Measurements from ENCODE around the gene ZBTB7C. TPM values are rescaled to one million over a fixed set of nuclear protein-coding genes. Genes with fewer than 3 reads are reported as not detected.

The ZBTB7C gene
- polyA plus RNA-seq, 1 of the 3 experiments (the other 2 are of a cell fraction) = 0.05 TPM

DNA sequence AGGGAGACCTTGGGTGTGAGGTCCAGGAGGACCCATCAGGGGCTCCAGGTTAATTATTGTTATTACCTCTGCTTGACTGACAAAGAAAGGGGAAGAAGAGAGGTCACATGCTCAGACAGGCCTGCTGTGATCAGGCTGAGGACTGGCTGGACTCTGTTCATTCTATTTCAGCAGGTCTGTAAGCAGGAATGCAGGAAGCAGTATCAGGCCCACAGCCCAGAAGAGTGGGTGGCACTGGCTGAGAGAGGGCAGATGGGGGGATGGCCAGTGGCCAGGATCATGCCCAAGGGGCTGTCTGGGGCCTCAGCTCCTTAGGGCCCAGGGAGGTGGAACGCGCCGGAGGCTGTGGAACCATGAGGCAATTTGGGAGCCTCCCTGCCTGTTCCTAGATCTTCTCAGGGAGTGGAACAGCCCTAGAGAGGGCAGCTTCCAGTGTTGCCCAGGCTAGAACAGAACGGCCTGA, 43.7 kb upstream of the ZBTB7C start:
- Histone ChIP-seq H3K27ac (ENCODE audit: low read depth in 2 of 2, low read length in 1 of 2) (peak overlapping the region in 1 of 2 experiments; percentile 58; a peak in 1 of 4 replicates), H3K79me2 (ENCODE audit: insufficient read depth) (no peaks in the 10 kb centered on the region), H3K9me3 (no peaks in the 10 kb centered on the region), H3K4me2 (no peak overlapping the region), H3K4me3 (ENCODE audit: low read depth in 2 of 2, low read length in 1 of 2) (no peak overlapping the region), H4K20me1 (ENCODE audit: insufficient read depth) (no peaks in the 10 kb centered on the region), H3K27me3 (ENCODE audit: insufficient read depth) (peaks cover 25% of the 10 kb centered on the region; the same call in 1 of the 2 replicates), H3K9me2 (no peaks in the 10 kb centered on the region), H2AFZ (ENCODE audit: low read depth) (no peak overlapping the region), H3K9ac (no peak overlapping the region), H3K36me3 (replicated peaks in 1 of 2; ENCODE audit: control insufficient read depth in 1 of 2, insufficient read depth in 2 of 2, low read length in 1 of 2) (no peaks in the 10 kb centered on the region), H3K4me1 (ENCODE audit: control insufficient read depth in 1 of 2, insufficient read depth in 2 of 2, low read depth in 1 of 2, low read length in 1 of 2) (peaks cover 0 to 24% of the 10 kb centered on the region in 2 experiments; a peak in 1 of 4 replicates), H3F3A (replicated peaks; ENCODE audit: insufficient read depth) (no peaks in the 10 kb centered on the region)
- TF ChIP-seq EZH2phosphoT487 (IDR thresholded peaks at IDR 0.05; ENCODE audit: borderline replicate concordance, low read depth) = no peak
- no peak for TF ChIP-seq NFIC (IDR thresholded peaks at IDR 0.05; ENCODE audit: borderline replicate concordance)
- no peak for TF ChIP-seq PBX3 (IDR thresholded peaks at IDR 0.05)
- TF ChIP-seq TCF12 (IDR thresholded peaks at IDR 0.05) = no peak
- TF ChIP-seq, protein P1, sequence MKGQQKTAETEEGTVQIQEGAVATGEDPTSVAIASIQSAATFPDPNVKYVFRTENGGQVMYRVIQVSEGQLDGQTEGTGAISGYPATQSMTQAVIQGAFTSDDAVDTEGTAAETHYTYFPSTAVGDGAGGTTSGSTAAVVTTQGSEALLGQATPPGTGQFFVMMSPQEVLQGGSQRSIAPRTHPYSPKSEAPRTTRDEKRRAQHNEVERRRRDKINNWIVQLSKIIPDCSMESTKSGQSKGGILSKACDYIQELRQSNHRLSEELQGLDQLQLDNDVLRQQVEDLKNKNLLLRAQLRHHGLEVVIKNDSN (IDR thresholded peaks at IDR 0.05; ENCODE audit: borderline replicate concordance, low read depth) = no peak
- no peak for TF ChIP-seq YY1 (IDR thresholded peaks at IDR 0.05; ENCODE audit: low read depth)
- no peak for TF ChIP-seq FOXJ3 (CRISPR knock-in tag; IDR thresholded peaks at IDR 0.05)
- no peak for TF ChIP-seq EP300 (IDR thresholded peaks at IDR 0.05; ENCODE audit: borderline replicate concordance in 1 of 2, low read depth in 1 of 2, low read length in 1 of 2)
- no peak for TF ChIP-seq MAX (IDR thresholded peaks at IDR 0.05; ENCODE audit: low read depth)
- TF ChIP-seq ELF1 (IDR thresholded peaks at IDR 0.05) = no peak
- TF ChIP-seq GABPA (IDR thresholded peaks at IDR 0.05; ENCODE audit: low read depth) = no peak
- TF ChIP-seq, protein P2, sequence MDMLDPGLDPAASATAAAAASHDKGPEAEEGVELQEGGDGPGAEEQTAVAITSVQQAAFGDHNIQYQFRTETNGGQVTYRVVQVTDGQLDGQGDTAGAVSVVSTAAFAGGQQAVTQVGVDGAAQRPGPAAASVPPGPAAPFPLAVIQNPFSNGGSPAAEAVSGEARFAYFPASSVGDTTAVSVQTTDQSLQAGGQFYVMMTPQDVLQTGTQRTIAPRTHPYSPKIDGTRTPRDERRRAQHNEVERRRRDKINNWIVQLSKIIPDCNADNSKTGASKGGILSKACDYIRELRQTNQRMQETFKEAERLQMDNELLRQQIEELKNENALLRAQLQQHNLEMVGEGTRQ (IDR thresholded peaks at IDR 0.05; ENCODE audit: borderline replicate concordance, low read depth, low read length) = no peak
- no peak for TF ChIP-seq IRF3 (IDR thresholded peaks at IDR 0.05; ENCODE audit: low read depth, low read length)
- POLR2A ChIA-PET = no interaction called here
- DNase-seq = no peak
- CTCF ChIA-PET = interaction anchor here (1.1 to 2.7 kb wide), 7 partner anchors 9 to 445 kb away, joined by 3 to 10 read pairs (median 4); no protein-coding TSS in a partner anchor
- WGBS (ENCODE audit: low lambda C conversion rate) = no CpG with 5 or more reads among the region's 4 CpGs

- POLR2A ChIA-PET = no interaction called here
- no peaks in the 10 kb centered on the region for H3F3A ChIP-seq (replicated peaks; ENCODE audit: insufficient read depth)
- no peak overlapping the region for H3K4me3 ChIP-seq (ENCODE audit: low read depth in 2 of 2, low read length in 1 of 2)
Observed at GRCh38 chr18:48450685-48451084, 41.5 kb upstream of the ZBTB7C start.

More at GRCh38 chr18:48450685-48451084, 41.5 kb upstream of the ZBTB7C start:
- H4K20me1 ChIP-seq (ENCODE audit: insufficient read depth) = no peaks in the 10 kb centered on the region
- peaks cover 25% of the 10 kb centered on the region; the same call in 1 of the 2 replicates for H3K27me3 ChIP-seq (ENCODE audit: insufficient read depth)
- no peak overlapping the region for H3K27ac ChIP-seq (ENCODE audit: low read depth in 2 of 2, low read length in 1 of 2)
- no peak for TF ChIP-seq SIN3A (IDR thresholded peaks at IDR 0.05; ENCODE audit: borderline replicate concordance, low read depth, low read length)
- TF ChIP-seq TCF12 (IDR thresholded peaks at IDR 0.05) = no peak
- TF ChIP-seq RAD21 (IDR thresholded peaks at IDR 0.05; ENCODE audit: low read length) = no peak
- TF ChIP-seq MEF2A (IDR thresholded peaks at IDR 0.05; ENCODE audit: borderline replicate concordance, low read depth) = no peak
- no peak for TF ChIP-seq RXRA (IDR thresholded peaks at IDR 0.05; ENCODE audit: borderline replicate concordance, low read depth)
- no peak for TF ChIP-seq GATA2 (CRISPR knock-in tag; IDR thresholded peaks at IDR 0.05)
- TF ChIP-seq GABPA (IDR thresholded peaks at IDR 0.05; ENCODE audit: low read depth) = no peak
- TF ChIP-seq RFX5 (IDR thresholded peaks at IDR 0.05; ENCODE audit: low read length) = no peak
- no peak for TF ChIP-seq SMC3 (IDR thresholded peaks at IDR 0.05; ENCODE audit: low read depth, low read length)
- TF ChIP-seq FOXJ3 (CRISPR knock-in tag; IDR thresholded peaks at IDR 0.05) = no peak
- no peak for TF ChIP-seq CHD2 (IDR thresholded peaks at IDR 0.05; ENCODE audit: low read length, partially characterized antibody)
- no peak for TF ChIP-seq MXI1 (IDR thresholded peaks at IDR 0.05; ENCODE audit: low read depth, low read length)
- no peak for TF ChIP-seq POLR2AphosphoS5 (IDR thresholded peaks at IDR 0.05; ENCODE audit: low read depth, low read length)
- DNase-seq = no peak
- no peak overlapping the region for H3K9ac ChIP-seq
- CTCF ChIA-PET = interaction anchor here (0.8 to 15.1 kb wide), 4 partner anchors 10 to 420 kb away, joined by 3 to 170 read pairs (median 84); no protein-coding TSS in a partner anchor
- H3K9me3 ChIP-seq = no peaks in the 10 kb centered on the region
- peaks cover 0 to 27% of the 10 kb centered on the region in 2 experiments; a peak in 1 of 4 replicates for H3K4me1 ChIP-seq (ENCODE audit: control insufficient read depth in 1 of 2, insufficient read depth in 2 of 2, low read depth in 1 of 2, low read length in 1 of 2)
- H3K36me3 ChIP-seq (replicated peaks in 1 of 2; ENCODE audit: control insufficient read depth in 1 of 2, insufficient read depth in 2 of 2, low read length in 1 of 2) = no peaks in the 10 kb centered on the region
- whole genome bisulfite sequencing (ENCODE audit: low lambda C conversion rate) = 93% methylated on average over 2 of the region's 2 CpGs
- H2AFZ ChIP-seq (ENCODE audit: low read depth) = no peak overlapping the region
- no peaks in the 10 kb centered on the region for H3K79me2 ChIP-seq (ENCODE audit: insufficient read depth)
- H3K4me2 ChIP-seq = no peak overlapping the region
- no peaks in the 10 kb centered on the region for H3K9me2 ChIP-seq

Data from SK-N-SH (cell line).